Measurements from ENCODE around the gene LRP8.

Gene LRP8

DNA sequence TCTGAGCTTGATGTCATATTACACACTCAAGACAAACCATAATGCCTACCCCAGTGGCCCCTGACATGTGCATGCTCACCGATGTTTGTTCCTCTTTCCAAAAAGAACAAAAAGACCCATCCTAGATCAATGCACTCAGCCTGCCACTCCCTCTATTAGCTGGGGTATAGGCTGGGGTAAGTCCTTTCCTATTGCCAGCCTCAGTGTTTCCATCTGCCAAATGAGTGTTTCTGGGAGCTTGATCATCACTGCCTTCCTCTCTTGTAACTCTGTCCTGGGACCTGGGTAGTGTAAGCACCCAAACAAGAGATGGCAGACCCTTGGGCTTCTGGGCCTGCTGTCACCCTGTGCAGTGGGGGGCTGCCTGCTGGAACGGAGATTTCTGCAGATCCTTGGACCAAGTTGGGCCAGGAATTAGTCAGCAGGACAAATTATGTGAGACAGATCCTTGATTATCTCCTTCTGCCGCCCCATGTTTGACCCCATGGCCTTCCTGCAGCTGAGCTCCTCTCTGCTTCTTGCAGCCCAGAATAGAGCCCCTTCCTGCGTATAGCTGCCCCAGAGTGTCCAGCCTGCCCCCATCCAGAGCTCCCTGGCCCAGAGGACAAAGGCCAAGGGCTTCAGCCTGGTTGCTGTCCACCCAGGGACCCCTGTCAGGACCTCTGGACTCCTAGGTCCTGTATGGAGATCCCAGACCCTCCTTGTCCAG is 31.5 kb upstream of the LRP8 start:
- no peak for DNase-seq (ENCODE audit: low read depth)

DNA sequence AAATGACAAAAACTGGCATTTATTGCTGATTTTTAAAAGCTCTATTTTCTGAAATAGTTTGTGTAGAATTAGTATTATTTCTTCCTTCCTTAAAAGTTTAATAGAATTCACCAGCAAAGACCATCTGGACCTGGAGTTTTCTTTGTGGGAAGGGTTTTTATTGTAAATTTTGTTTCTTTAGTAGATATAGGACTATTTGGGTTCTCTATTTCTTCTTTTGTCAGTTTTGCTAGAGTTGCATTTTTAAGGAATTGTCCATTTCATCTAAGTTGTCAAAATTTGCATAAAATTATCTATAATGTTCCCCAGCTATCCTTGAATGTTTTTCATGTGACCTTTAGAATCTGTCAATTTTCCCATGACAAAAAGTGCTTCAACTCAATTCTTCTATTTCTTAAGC is 28.8 kb upstream of the LRP8 start:
- DNase-seq (ENCODE audit: low read depth): no peak

DNA sequence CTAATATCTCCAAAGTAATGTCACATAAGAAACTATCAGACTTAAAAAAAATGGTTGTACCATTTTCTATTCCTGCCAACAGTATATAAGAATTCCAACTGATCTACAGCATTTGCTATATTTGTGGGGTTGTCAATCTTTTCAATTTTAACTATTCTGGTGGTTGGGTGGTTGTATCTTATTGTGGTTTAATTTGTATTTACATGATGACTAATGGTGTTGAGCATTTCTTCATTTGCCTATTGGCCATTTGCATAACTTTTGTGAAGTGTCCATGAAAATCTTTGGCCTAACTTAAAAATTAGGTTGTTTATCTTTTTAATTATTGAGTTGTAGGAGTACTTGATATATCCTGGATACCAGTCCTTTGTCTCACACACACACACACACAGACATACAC is 26.2 kb upstream of the LRP8 start:
- no peak for DNase-seq (ENCODE audit: low read depth)

DNA sequence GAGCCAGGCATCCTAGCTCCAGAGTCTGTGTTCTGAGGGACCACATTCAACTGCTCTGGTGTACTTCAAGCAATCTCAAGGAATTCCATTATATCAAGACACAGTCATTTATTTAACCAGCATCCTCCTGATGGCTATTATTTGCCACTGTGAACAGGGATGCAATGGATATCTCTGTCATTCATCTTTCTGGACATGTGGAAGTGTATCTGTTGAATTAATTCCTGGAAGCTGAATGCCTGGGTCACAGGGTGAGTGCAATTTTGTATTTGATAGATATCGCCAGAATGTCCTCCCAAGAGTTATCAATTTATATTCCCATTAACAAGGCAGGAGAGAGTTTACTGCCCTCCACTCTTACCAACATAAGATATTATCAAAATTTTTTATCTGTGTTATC is 24.7 kb upstream of the LRP8 start:
- no peak for DNase-seq (ENCODE audit: low read depth)

DNA sequence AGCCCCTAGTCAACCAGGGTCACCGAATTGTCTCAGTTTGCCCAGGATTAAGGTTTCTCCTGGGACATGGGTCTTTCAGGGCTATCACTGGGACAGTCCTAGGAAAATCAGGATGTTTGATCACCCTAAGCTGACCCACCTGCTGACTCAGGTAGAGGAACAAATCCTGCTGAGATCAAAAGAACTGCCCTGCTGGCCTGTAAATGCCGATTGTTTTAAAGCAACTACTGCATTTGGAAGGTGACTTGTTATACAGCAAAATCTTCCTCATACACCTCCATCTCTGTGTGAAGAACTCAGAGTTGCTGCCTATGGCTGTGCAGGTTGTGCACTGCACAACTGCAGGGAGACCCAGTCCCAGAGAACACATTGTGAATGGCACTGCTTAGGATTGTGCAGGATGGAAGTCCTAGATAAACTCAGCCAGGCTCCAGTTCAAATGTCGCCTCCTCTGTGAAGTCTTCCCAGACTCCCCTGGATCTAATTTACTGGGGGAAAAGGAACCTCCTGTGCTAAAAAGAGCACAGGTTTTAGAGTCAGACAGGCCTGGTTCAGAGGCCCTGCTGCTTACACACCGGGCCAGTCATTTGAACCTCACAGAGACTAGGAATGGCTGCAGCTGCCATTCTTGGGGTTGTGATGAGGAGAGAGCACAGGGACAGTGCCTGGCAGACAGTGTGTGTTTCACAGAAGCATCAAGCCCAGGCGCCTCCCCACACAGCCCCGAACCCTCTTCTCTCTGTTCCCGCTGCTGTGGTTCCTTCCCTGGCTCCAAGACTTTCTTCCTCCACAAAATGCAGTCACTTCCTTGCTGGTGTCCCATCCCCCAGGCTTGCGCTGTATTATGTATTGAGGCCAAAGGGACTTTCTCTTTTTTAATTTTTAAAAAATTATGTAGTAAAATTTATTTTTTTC is 23.2 kb upstream of the LRP8 start:
- DNase-seq (ENCODE audit: low read depth): no peak

DNA sequence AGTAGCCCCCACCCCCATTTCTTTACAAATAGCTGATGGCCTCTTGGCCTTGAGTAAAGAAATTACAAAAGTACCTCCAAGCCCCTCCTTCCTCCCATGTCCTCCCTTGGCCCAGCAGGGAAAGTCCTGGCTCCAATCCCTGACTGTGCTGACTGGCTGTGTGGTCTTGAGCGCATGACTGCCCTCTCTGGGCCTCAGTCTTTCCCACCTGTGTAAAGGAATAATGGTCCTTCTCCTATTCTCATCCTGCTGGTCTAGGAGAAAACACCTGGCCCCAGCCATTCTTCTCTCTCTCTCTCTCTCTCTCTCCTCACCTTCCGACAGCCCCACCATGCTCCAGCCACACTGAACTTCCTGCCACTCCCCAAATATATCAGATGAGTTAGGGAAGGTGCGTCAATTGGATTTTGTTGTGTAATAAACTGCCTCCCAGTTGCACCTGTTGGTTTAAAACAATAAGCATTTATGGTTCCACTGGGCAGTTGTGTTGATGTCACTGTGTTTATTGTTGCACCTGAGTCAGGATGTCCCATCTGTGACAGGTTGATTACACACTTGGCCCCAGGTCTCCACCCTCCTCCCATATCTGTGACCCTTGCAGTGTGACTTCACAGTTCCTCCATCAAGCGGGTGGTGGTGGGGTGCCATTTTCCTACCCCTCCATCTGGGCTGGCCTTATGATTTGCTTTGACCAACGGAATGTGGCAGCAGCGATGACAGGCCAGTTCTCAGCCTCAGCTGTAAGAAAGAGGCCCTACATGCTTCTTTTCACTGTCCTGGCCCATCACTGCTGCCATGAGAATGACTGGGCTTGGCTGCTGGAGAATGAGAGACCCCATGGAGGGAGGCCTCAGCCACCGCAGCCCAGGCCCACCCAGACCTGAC is 22.3 kb upstream of the LRP8 start:
- DNase-seq (ENCODE audit: low read depth): no peak

DNA sequence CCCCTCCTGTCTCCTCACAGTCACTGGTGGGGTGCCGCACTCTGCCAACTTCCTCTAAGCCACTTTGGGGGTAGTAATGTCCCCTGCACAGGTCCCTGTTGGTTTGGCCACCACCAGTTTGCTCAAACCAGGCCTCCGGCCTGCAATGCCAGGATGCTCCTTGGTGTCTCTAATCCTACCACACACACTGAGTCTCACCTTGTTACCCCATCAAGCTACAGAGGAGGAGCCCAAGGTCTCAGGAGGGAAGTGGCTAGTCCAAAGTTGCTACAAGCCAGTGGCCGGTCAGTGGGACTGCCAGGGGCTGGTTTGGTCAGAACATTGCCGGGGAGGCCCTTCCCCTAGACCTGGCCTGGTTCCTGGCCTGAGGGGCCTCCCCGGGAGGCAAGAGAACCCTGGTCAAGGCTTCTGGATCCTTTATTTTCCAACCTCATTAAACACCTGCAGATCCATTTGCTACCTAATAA is 21.5 kb upstream of the LRP8 start:
- DNase-seq (ENCODE audit: low read depth): no peak

DNA sequence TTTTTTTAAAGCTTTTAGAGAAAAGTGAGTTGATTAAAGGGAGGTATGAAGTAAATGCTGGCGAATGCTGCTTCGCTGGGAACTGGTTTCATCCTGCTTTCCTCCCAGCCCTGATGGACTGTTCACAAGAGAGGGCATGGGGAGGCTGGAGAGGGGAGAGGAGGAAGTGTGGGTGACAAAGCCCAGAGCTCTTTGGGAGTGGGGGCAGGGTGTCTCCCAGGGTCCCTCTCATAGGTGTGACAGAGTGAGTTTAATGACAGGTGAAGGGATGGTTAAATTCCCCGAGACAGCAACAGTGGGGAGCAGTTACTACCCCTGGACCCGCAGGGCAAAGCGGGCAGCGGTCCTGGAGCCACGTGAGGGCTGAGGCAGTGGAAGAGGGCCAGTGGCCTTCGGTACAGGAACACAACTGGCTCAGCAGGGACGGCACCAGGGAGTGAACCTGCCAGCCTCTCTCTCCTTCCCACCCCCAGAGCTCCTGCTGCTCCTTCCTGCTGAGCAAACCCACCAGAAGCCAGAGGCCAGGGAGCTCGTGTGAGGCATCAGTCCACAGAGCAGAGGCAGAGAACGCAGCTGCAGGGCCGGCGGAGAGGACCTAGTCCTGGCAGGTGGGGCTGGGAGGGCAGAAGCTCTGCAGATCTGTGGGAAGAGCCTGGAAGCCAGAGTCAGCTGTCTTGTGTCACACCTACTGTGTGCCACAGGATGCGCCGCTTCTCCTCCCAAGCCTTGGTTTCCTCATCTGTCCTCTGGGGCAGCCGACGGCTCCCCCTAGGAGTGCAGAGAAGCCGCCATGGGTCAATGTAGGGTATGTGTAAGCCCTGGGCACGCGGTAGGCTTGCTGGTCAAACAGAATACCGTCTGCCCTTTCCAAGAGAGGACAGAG is 20.9 kb upstream of the LRP8 start:
- DNase-seq (ENCODE audit: low read depth): no peak

DNA sequence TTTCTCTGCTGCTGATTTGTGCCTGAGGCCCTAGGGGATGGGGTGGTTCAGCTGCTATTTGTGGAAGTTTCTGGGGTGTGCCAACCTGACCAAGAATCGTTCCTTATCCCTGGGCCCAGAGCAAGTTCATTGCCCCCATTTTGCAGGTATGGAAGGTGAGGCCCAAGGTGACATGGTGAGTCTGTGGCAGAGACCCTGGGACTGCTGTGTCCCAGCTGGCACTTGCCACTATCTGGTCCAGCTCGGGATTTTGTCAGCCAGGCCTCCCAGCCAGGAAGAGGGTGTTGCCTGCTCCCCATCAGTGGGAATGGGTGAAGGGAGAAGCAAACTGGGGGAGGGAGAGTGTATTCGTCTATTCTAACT is 18.9 kb upstream of the LRP8 start:
- no peak for DNase-seq (ENCODE audit: low read depth)

DNA sequence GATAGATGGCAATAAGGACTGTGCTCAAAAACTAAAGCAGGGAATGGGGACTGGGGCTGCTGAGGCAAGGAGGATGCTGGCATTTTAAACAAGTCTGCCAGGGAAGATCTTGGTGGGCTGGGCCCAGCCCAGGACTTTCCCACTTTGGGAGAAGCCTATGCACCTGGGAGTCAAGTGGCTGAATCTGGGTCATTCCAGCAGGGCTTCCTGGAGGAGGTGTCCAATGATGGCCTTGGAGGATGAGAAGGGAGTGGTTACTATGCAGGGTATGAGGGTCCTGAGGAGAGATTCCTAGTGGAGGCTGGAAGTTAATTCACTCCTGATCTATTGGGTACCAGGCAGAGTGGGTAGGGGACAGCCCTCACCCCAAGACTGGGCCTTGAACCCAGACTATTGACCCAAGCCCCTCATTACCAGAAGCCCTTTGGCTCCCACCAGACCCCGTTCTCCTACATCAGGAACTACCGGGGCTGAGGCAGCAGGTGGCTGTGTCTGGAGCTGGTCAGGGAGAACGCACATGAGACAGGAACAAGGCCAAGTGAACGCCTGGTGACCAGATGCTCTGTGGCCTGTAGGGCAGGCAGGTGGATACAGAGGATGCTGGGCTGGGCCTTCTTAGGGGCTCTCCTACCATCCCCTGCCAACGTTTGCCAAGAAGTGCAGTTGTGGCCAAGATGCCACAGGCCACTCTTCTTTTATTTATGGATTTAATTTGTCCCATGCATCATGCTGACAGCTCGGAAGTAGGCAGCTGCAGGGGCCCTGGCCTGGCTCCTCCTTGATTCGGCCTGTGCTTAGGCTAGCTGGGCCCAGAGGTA is 18.3 kb upstream of the LRP8 start:
- no peak for DNase-seq (ENCODE audit: low read depth)

DNA sequence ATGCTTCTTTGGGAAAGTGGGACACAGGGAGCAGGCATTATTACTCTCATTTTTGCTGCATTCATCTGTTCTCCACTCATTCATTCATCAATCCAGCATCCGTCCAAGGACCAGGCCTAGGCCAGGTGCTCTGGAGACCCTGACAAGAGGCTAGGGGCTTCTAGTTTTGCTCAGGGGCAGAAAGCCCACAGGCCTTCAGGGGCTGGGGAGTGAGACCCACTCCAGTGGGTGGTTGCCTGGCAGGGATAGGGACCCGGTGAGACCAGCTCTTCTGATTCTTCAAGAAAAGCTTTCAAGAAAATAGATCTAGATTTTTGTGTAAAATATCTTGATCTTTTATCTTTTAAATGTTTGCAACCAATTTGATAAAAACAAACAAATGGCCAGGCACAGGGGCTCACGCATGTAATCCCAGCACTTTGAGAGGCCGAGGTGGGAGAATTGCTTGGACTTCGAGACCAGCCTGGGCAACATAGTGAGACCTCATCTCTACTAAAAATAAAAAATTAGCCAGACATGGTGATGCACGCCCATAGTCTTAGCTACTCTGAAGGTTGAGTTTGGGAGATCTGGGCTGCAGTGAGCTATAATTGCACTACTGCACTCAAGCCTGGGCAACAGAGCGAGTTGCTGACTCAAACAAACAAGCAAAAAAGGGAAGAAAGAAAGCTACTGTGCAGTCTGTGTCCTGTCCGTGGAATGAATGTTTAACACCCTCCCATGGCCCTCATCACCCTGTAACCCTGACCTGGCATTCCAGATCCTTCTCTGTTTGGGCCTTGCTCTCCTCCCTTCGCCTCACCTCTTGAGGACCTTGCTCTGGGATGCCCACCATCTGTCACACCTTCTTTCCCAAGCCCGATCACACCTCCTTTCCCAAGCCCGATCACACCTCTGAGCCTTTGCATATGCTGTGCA is 17.3 kb upstream of the LRP8 start:
- no peak for DNase-seq (ENCODE audit: low read depth)

DNA sequence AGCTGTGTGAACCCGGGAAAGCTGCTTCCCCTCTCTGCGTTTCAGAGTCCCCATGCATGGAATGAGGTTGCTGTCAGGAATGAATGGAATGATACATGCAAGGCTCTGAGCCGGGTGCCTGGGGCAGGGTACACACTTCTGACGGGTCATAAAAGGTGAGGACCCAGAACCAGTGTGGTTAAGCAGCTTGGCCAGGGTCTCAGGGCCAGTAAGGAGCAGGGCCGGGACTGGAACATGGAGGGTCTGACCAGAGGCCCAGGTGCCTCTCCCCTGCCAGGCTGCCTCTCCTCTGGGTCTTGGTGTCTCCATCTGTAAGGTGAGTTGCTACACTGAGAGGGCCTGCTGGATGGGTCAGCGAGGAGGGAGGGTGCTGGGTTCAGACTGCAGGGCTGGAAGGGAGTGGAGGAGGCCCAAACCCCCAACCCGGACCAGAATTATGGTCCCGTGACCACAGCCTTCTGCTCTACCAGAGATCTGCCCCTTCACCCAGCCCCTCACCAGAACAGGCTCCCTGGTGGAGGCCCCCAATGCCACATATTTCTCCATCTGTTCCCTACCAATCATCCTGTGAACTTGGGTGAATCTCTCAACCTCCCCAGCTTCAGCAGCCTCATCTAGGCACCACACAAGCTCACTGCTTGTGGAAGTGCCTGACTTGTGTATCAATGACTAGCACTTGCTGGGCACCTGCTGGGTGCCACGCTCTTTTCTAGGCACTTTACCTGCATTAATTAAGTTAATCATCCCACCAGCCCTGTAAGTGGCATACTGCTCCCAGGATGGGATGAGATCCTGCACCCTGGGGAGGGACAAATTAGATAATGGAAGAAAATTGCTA is 16.2 kb upstream of the LRP8 start:
- DNase-seq (ENCODE audit: low read depth): no peak

DNA sequence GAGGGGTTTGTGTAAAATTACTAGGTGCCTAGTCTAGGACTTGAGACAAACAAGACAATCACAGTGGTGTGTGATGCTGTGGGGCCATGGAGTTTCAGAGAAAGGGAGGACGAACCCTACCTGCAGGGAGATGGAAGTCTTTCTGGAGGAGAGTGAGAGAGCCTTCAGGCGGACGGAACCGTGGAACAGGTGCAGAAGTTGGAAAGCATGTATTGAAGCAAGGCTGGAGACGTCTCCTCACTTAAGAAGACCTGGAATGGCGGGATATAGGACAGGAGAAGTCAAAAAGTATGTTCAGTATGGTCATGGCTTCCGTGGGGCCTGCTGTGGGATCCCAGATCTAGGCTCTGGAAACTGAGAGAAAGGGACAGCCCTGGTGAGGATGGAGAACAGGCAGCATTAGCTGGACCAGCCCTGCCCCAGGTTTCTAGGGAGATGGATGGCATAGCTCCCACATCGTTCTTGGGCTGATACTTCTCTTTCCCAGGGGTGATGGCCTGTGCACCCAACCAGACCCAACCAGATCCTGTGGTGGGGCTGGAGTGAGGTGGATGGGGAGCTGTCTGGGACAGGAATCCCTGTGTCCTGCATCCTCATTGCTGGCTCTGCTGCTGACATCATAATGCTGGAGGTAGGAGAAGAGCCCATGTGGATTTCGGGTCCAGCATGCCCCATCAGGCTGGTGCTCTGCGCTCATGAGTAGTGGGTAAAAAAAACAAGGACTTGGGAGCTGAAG is 15.0 kb upstream of the LRP8 start:
- DNase-seq (ENCODE audit: low read depth): no peak

DNA sequence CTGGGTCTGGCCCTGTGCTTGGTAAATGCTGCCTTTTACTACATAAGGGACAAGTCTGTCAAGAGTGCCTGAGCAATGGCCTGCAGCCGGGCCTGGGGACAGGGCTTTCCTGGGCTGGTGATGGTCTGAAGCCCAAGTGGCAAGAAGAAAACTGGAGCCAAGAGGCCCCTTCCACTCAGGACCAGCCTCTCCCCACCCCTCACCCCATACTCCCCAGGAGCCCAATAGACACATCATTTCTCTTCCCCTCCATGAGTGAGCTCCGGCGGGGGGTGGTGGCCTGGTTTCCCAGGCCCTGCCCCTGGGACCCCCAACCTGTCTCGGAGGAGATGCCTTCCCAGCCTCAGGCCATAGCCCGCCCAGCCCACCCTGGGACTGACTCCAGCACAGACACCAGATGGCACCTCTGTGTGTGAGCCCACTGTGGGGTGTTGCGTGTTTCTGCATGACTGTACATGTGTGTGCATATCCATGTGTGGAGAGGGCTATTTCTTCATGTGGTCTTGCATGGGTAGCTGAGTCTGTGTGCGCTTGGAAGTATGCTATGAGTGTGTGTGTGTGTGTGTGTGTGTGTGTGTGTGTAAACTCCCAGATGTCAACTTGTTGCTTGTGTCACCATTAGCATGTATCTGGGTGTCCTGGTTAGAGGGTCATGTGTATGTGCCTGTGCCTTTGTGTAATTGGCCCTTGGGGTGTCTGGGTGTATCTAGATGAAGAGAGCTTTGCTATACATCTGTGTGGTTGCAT is 14.3 kb upstream of the LRP8 start:
- DNase-seq (ENCODE audit: low read depth): no peak

DNA sequence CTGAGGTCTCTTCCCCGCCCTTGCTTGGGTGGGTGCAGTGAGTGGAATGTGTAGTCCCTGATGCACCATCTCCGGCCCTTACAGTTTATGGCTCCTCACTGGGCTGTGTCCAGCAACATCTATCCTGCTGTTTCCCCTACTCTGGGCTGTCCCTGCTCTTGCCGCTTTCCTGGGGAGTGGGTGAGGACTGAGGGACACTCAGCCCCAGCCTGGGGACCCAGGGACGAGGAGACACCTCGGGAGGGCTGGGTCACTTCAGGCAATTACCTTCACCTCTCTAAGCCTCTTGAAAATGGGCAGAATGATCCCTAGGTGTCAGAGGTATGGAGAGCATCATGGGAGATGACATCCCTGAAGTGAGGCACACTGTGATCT is 13.6 kb upstream of the LRP8 start:
- DNase-seq (ENCODE audit: low read depth): no peak

DNA sequence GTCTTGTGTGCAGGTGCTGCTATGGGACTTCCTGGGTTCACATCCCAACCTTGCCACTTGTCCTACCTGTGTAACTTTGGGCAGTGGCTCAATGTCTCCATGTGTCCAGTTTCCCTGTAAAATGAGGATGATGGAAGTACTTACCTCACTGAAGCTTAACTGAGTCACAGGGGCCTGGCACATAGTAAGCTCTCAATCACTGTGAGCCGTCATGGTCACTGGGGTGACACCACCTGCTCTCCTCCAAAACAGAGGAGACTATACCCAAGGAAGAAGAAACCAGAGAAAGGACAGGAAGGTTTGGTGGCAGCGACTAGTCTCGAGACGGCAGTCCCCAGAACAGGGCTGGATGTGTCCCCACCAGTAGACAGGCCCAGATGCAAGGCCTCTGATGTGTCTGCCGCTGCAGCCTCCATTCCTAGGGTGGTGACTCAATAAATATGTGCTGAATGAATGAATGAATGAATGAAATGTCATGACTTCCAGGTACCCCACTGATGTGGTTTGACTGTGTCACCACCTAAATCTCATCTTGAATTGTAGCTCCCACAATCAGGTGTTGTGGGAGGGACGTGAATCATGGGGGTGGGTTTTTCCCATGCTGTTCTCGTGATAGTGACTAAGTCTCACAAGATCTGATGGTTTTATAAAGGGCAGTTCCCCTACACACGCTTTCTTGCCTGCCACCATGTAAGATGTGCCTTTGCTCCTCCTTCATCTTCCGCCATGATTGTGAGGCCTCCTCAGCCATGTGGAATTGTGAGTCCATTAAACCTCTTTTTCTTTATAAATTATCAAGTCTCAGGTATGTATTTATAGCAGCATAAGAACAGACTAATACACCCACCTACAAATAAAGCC is 13.0 kb upstream of the LRP8 start:
- no peak for DNase-seq (ENCODE audit: low read depth)
